ENCODE measurements around the gene INCA1.

GRCh38 chr17:4997302-4998026 is at the start of gene INCA1, which contains the start of gene KIF1C:
- peak; percentile 73 for TF ChIP-seq POLR2A (IDR thresholded peaks at IDR 0.05; ENCODE audit: low read depth, low read length)
- peak in 1 of 2 donors; percentile 13 for TF ChIP-seq CTCF (IDR thresholded peaks at IDR 0.05; ENCODE audit: extremely low read depth in 1 of 2, insufficient read depth in 1 of 2, low read depth in 1 of 2, low read length in 2 of 2)
- no peak for TF ChIP-seq EZH2 (IDR thresholded peaks at IDR 0.05; ENCODE audit: borderline replicate concordance, low read depth, low read length, severe bottlenecking)
- TF ChIP-seq GATA2 (IDR thresholded peaks at IDR 0.05; ENCODE audit: insufficient read depth, insufficient read length, low read depth, low read length): no peak
- TF ChIP-seq MYC (IDR thresholded peaks at IDR 0.05; ENCODE audit: low read depth, low read length): no peak
- TF ChIP-seq FOS (IDR thresholded peaks at IDR 0.05; ENCODE audit: borderline replicate concordance, insufficient read depth, low read length): no peak
- TF ChIP-seq POLR2AphosphoS5 (IDR thresholded peaks at IDR 0.05; ENCODE audit: insufficient read depth, low read depth, low read length): peak; percentile 76
